Kidney (tissue), 14 donors: ENCODE results near the gene MYH11. TPM values are rescaled to one million over a fixed set of nuclear protein-coding genes. Genes with fewer than 3 reads are reported as not detected.

ENCODE experiments used
- DNase-seq, 5 donors: peaks; one replicate each; pipeline ENCODE4 v3.0.0-alpha.2; 2013 to 2020
- FAIRE-seq: peaks from 2 replicates; lab custom pipeline; 2012; peaks lifted over from hg19 to GRCh38; lab: Jason Lieb, UNC
- H3K27ac ChIP-seq, 2 donors: one replicate each; pipeline ENCODE4 v1.7.0; 2013; ENCODE audit warnings: low read depth in 2 of 2, low read length in 2 of 2, inconsistent platforms in 1 of 2
- H3K27me3 ChIP-seq: one replicate; pipeline ENCODE4 v1.7.1; 2013; ENCODE audit warnings: low read length, inconsistent platforms; ENCODE audit not compliant: control insufficient read depth, insufficient read depth
- H3K36me3 ChIP-seq, 3 donors: one replicate each; pipeline versions ENCODE4 v1.7.0 to v1.7.1; 2013; ENCODE audit warnings: low read length in 3 of 3, control low read depth in 1 of 3, inconsistent platforms in 1 of 3; ENCODE audit not compliant: insufficient read depth in 3 of 3, control insufficient read depth in 2 of 3
- H3K4me1 ChIP-seq, 3 donors: one replicate each; pipeline versions ENCODE4 v1.7.0 to v1.7.1; 2013; ENCODE audit warnings: low read length in 3 of 3, inconsistent platforms in 1 of 3, low read depth in 1 of 3; ENCODE audit not compliant: control insufficient read depth in 2 of 3, insufficient read depth in 2 of 3
- H3K4me3 ChIP-seq, 3 donors: one replicate each; pipeline versions ENCODE4 v1.7.0 to v1.8.1; 2013; ENCODE audit warnings: low read length in 3 of 3, control low read depth in 1 of 3, inconsistent platforms in 1 of 3
- H3K9ac ChIP-seq, 3 donors: one replicate each; pipeline versions ENCODE4 v1.7.0 to v1.7.1; 2013; ENCODE audit warnings: low read length in 3 of 3, control low read depth in 1 of 3, inconsistent platforms in 1 of 3
- H3K9me3 ChIP-seq, 3 donors: one replicate each; pipeline versions ENCODE4 v1.7.0 to v1.7.1; 2013; ENCODE audit warnings: low read length in 3 of 3, control low read depth in 1 of 3, inconsistent platforms in 1 of 3; ENCODE audit not compliant: control insufficient read depth in 2 of 3, insufficient read depth in 1 of 3
- CTCF ChIP-seq: IDR thresholded peaks from 3 replicates; pipeline ENCODE4 v1.5.1; 2012; ENCODE audit warnings: mild to moderate bottlenecking, moderate library complexity, borderline replicate concordance; ENCODE audit not compliant: insufficient read depth; ENCODE audit errors: extremely low read depth
- intact Hi-C: fragments of 100-400 bp; cut with DNase I; formaldehyde crosslinking; loops from one replicate; pipeline ENCODE4 v1.11.1; 2022
- polyA plus RNA-seq: library from polyadenylated mRNA; stranded (reverse); fragments of 350-450 nt; fragmentation: Illumina TruSeq; extraction: RNeasy Lipid Tissue Mini Kit (QIAGEN cat#74804); gene quantifications from one replicate; pipeline ENCODE4 v1.2.3, GENCODE V29; 2014; ENCODE audit warnings: low read depth, low replicate concordance; ENCODE audit not compliant: insufficient read depth
- total RNA-seq: library from RNA; stranded (reverse); fragmentation: NEBNext Ultra II Directional; extraction: Animal tissue kit (Norgen Biotek cat#: 25700); gene quantifications from one replicate; pipeline ENCODE4 v1.2.1, GENCODE V29; 2021
- donor health status: control.
- donor health status: control.
- donor health status: control.
- donor health status: control.
- donor health status: control.
- donor health status: DM: yes; HTN: yes; CAD: no.
- donor health status: Normal renal cell carcinoma (clear cell type).

MYH11 gene
- total and polyA plus RNA-seq, 2 donors from 2014 or later: 40.2 to 175 TPM

- no peak for DNase-seq
- Histone ChIP-seq H3K9ac (no peak overlapping the region), H3K9me3 (no peaks in the 10 kb centered on the region), H3K4me1 (no peaks in the 10 kb centered on the region), H3K4me3 (no peak overlapping the region), H3K27ac (no peak overlapping the region), H3K27me3 (no peaks in the 10 kb centered on the region), H3K36me3 (no peaks in the 10 kb centered on the region)
- FAIRE-seq: no peak
- intact Hi-C loops: no loop called here
- TF ChIP-seq CTCF: no peak
These were observed 110.5 kb downstream of the MYH11 start for GRCh38 chr16:15746332-15746731.

- Histone ChIP-seq H3K27ac (no peak overlapping the region), H3K9ac (no peak overlapping the region), H3K4me1 (no peaks in the 10 kb centered on the region), H3K9me3 (peaks cover 0 to 5% (median 0%) of the 10 kb centered on the region in 3 donors), H3K27me3 (no peaks in the 10 kb centered on the region), H3K4me3 (no peak overlapping the region), H3K36me3 (no peaks in the 10 kb centered on the region)
- no peak for TF ChIP-seq CTCF
- FAIRE-seq (no peak), DNase-seq (no peak)
- intact Hi-C loops: no loop called here
These were observed 113.2 kb downstream of the MYH11 start for GRCh38 chr16:15743657-15744056.

GRCh38 chr16:15742716-15743115 lies 114.1 kb downstream of the MYH11 start:
- H3K9ac ChIP-seq: no peak overlapping the region
- H3K4me3 ChIP-seq: no peak overlapping the region
- no peak overlapping the region for H3K27ac ChIP-seq
- no peak for TF ChIP-seq CTCF
- intact Hi-C loops: no loop called here
- no peak for DNase-seq
- H3K36me3 ChIP-seq: no peaks in the 10 kb centered on the region
- FAIRE-seq: no peak
- H3K9me3 ChIP-seq: peaks cover 0 to 5% (median 0%) of the 10 kb centered on the region in 3 donors
- no peaks in the 10 kb centered on the region for H3K4me1 ChIP-seq
- no peaks in the 10 kb centered on the region for H3K27me3 ChIP-seq
